Transverse colon (tissue), 4 donors: ENCODE measurements around the gene C4BPA. TPM values are rescaled to one million over a fixed set of nuclear protein-coding genes. Genes with fewer than 3 reads are reported as not detected.

Experiments used
- DNase-seq: peaks from one replicate; pipeline ENCODE4 v3.0.0-alpha.2; 2019
- H3K27ac ChIP-seq, 4 donors: fragments of 200-600 bp; sonication (generic); 2 replicates each; pipeline ENCODE4 v1.5.1; 2016 to 2018; ENCODE audit warnings: inconsistent platforms in 4 of 4
- H3K27me3 ChIP-seq: fragments of 200-600 bp; sonication (generic); 2 replicates; pipeline ENCODE4 v1.5.1; 2017; ENCODE audit warnings: inconsistent platforms
- H3K36me3 ChIP-seq, 4 donors: fragments of 200-600 bp; sonication (generic); 2 replicates each; pipeline ENCODE4 v1.5.1; 2017 to 2019; ENCODE audit warnings: inconsistent platforms in 4 of 4
- H3K4me1 ChIP-seq, 4 donors: fragments of 200-600 bp; sonication (generic); 2 replicates each; pipeline ENCODE4 v1.5.1; 2017 to 2020; ENCODE audit warnings: inconsistent platforms in 4 of 4
- H3K4me3 ChIP-seq, 4 donors: fragments of 200-600 bp; sonication (generic); 1 replicate in 1 of 4; 2 replicates in 3 of 4; pipeline versions ENCODE4 v1.5.1 to v1.6.1; 2017 to 2019; ENCODE audit warnings: inconsistent platforms in 4 of 4
- H3K9me3 ChIP-seq, 2 donors: fragments of 200-600 bp; sonication (generic); 2 replicates each; pipeline ENCODE4 v1.5.1; 2017 to 2019; ENCODE audit warnings: inconsistent platforms in 2 of 2
- CTCF ChIP-seq, 5 experiments: fragments of 200-600 bp in 3 of 5; fragments of 450-650 bp in 2 of 5; sonication (generic) in 3 of 5; IDR thresholded peaks; 1 replicate in 2 of 5; 2 replicates in 3 of 5; pipeline ENCODE4 v1.5.1; 2016 to 2017; ENCODE audit warnings: antibody characterized with exemption in 5 of 5, inconsistent platforms in 3 of 5, mild to moderate bottlenecking in 2 of 5, moderate library complexity in 1 of 5
- EP300 ChIP-seq: sonication (generic); formaldehyde crosslinking; IDR thresholded peaks from one replicate; pipeline ENCODE4 v1.6.1; 2017; ENCODE audit warnings: antibody characterized with exemption, low read depth
- POLR2A ChIP-seq: fragments of 450-650 bp; IDR thresholded peaks from one replicate; pipeline ENCODE4 v1.6.1; 2016; ENCODE audit warnings: antibody characterized with exemption, mild to moderate bottlenecking, moderate library complexity
- POLR2AphosphoS5 ChIP-seq, 3 donors: sonication (generic); formaldehyde crosslinking; IDR thresholded peaks; one replicate each; pipeline ENCODE4 v1.6.1; 2016; ENCODE audit warnings: antibody characterized with exemption in 3 of 3
- WGBS, 2 donors: methylation state at CpG; one replicate each; pipeline ENCODE4 v1.1.5; 2018; ENCODE audit warnings: low coverage in 1 of 2; 5-methylcytosine and 5-hydroxymethylcytosine counted together
- in situ Hi-C, 4 donors: fragments of 200-750 bp; cut with MboI; loops; one replicate each; pipeline versions ENCODE4 v1.15.0 to v1.15.1; 2017; ENCODE audit warnings: low sequenced_read_pairs in 3 of 4, low pct_ligation_motif_present in 1 of 4, low pct_unique_long_range_greater_than_20kb in 1 of 4
- intact Hi-C: fragments of 100-400 bp; cut with DNase I; formaldehyde crosslinking; loops from one replicate; pipeline ENCODE4 v1.15.1; 2023; ENCODE audit warnings: low total_unique reads
- total RNA-seq, 4 donors: library from RNA; depleted of rRNA; stranded (reverse); fragments of >200 nt; gene quantifications; one replicate each; pipeline ENCODE4 v1.1.0, GENCODE V29; 2016

C4BPA gene
- total RNA-seq, 4 donors from 2014 or later = 2.2 to 4.4 (median 2.5) TPM; not detected in 1

DNA sequence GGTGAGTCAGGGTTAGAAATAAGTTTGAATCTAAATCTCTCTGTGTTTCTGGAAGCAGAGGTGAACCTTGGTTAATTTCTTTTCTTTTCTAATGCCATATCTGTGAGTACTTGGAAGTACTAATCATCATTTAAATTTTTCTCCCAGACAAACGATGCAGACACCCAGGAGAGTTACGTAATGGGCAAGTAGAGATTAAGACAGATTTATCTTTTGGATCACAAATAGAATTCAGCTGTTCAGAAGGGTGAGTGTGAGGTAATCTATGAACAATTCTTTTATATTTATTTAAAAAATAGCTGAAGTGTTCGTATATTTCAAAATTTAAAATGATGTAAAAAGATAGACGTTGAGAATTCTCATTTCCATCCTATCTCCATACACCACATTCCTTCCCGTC lies 11.2 kb downstream of the C4BPA start:
- Histone ChIP-seq H3K4me3 (no peak overlapping the region), H3K9me3 (no peaks in the 10 kb centered on the region), H3K4me1 (no peaks in the 10 kb centered on the region), H3K27me3 (no peaks in the 10 kb centered on the region), H3K36me3 (no peaks in the 10 kb centered on the region), H3K27ac (no peak overlapping the region)
- in situ Hi-C loops (no loop called here), intact Hi-C loops (no loop called here)
- WGBS, 2 donors = 74 to 91% methylated on average over 5 of the region's 5 CpGs
- TF ChIP-seq CTCF (IDR thresholded peaks at IDR 0.05) (no peak), POLR2A (no peak), POLR2AphosphoS5 (IDR thresholded peaks at IDR 0.05) (no peak), EP300 (no peak)
- DNase-seq = no peak

DNA sequence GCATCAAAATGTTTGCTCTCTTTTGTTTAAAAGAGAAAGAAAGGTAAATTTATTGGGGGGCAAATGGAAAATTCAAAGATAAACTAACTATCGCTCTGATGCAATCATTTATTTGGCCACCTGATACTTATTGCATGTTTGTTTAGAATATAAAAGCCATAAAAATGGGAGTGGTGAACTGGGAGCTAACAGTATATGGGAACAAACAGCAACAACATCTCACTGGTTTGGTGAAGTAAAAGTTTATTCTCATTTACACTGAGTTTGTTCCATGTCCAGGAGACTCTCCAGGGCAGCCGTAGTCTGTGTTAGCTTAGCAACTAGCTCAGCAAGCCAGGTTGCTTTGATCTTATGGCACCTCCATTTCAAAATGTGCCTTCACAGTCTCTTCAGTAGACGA lies 20.4 kb downstream of the C4BPA start:
- Histone ChIP-seq H3K4me1 (no peaks in the 10 kb centered on the region), H3K27ac (no peak overlapping the region), H3K9me3 (peaks cover 7 to 12% of the 10 kb centered on the region in 2 donors), H3K4me3 (no peak overlapping the region), H3K27me3 (no peaks in the 10 kb centered on the region), H3K36me3 (no peaks in the 10 kb centered on the region)
- 17 to 53% methylated on average over 1 to 3 of the region's 3 CpGs for WGBS, 2 donors
- in situ Hi-C loops = no loop called here
- intact Hi-C loops = no loop called here
- TF ChIP-seq CTCF (IDR thresholded peaks at IDR 0.05) = no peak
- TF ChIP-seq EP300 = no peak
- no peak for TF ChIP-seq POLR2A
- TF ChIP-seq POLR2AphosphoS5 (IDR thresholded peaks at IDR 0.05) = no peak
- DNase-seq = no peak

- no peak for DNase-seq
- Histone ChIP-seq H3K4me3 (no peak overlapping the region), H3K4me1 (no peaks in the 10 kb centered on the region), H3K36me3 (no peaks in the 10 kb centered on the region), H3K9me3 (peaks cover 7 to 12% of the 10 kb centered on the region in 2 donors), H3K27ac (no peak overlapping the region), H3K27me3 (no peaks in the 10 kb centered on the region)
- no peak for TF ChIP-seq POLR2A
- TF ChIP-seq POLR2AphosphoS5 (IDR thresholded peaks at IDR 0.05) = no peak
- TF ChIP-seq CTCF (IDR thresholded peaks at IDR 0.05) = no peak
- TF ChIP-seq EP300 = no peak
- intact Hi-C loops (no loop called here), in situ Hi-C loops (no loop called here)
These were observed 24.4 kb downstream of the C4BPA start for GRCh38 chr1:207128336-207128921.

DNA sequence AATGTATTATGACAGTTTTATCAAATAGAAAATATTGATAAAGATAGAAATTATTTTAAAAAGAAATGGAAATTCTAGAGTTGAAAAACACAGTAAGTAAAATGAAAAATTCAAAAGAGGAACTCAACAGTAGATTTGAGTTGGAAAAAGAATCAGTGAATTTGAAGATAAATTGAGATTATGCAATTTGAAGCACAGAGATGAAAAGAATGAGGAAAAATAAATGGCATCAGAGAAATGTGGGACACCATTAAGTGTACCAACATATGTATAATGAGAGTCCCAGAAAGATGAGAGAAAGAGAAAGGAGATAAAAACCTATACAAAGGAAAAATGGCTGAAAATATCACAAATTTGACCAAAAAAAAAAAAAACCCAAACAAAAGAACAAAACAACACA lies 25.0 kb downstream of the C4BPA start:
- DNase-seq = no peak
- Histone ChIP-seq H3K27me3 (no peaks in the 10 kb centered on the region), H3K27ac (no peak overlapping the region), H3K4me1 (no peaks in the 10 kb centered on the region), H3K9me3 (peaks cover 7 to 12% of the 10 kb centered on the region in 2 donors), H3K36me3 (no peaks in the 10 kb centered on the region), H3K4me3 (no peak overlapping the region)
- TF ChIP-seq POLR2AphosphoS5 (IDR thresholded peaks at IDR 0.05) = no peak
- TF ChIP-seq EP300 = no peak
- intact Hi-C loops (no loop called here), in situ Hi-C loops (no loop called here)
